H1 (cell line): ENCODE data around the gene WDR33.

Source experiments
- EZH2 ChIP-seq: fragments of 200-600 bp; sonication (generic); IDR thresholded peaks from 2 replicates; pipeline ENCODE4 v1.7.1; 2012; ENCODE audit warnings: low read depth, mild to moderate bottlenecking, moderate library complexity, low read length, inconsistent platforms; ENCODE audit not compliant: severe bottlenecking
- GABPA ChIP-seq: IDR thresholded peaks from 2 replicates; pipeline ENCODE4 v1.6.1; 2011; ENCODE audit warnings: mild to moderate bottlenecking, low read length, moderate library complexity, borderline replicate concordance; ENCODE audit not compliant: insufficient read depth
- HDAC6 ChIP-seq: IDR thresholded peaks from one replicate; pipeline ENCODE4 v1.7.1; 2012; ENCODE audit warnings: low read depth, mild to moderate bottlenecking, inconsistent platforms, low read length, moderate library complexity
- JUND ChIP-seq: IDR thresholded peaks from 2 replicates; pipeline ENCODE4 v1.6.1; 2011; ENCODE audit warnings: mild to moderate bottlenecking, improper control_type of control experiment, low read length
- PHF8 ChIP-seq: fragments of 200-600 bp; sonication (generic); conservative IDR thresholded peaks from 2 replicates; pipeline ENCODE4 v1.7.1; 2012; ENCODE audit warnings: low read depth, mild to moderate bottlenecking, inconsistent platforms, low read length, moderate library complexity
- POLR2A ChIP-seq, 2 experiments: IDR thresholded peaks; 1 replicate in 1 of 2; 2 replicates in 1 of 2; pipeline ENCODE4 v1.6.1; 2011; ENCODE audit warnings: low read depth in 2 of 2, low read length in 2 of 2, mild to moderate bottlenecking in 2 of 2; ENCODE audit errors: control extremely low read depth in 1 of 2
- POLR2AphosphoS5 ChIP-seq: IDR thresholded peaks from 2 replicates; pipeline ENCODE4 v1.6.1; 2011; ENCODE audit warnings: low read depth, low read length
- RAD21 ChIP-seq, 2 experiments: IDR thresholded peaks in 1 of 2; conservative IDR thresholded peaks in 1 of 2; 2 replicates each; pipeline ENCODE4 v1.6.1; 2011; ENCODE audit warnings: low read depth in 2 of 2, low read length in 2 of 2, improper control_type of control experiment in 1 of 2, inconsistent platforms in 1 of 2, mild to moderate bottlenecking in 1 of 2, moderate library complexity in 1 of 2
- SRF ChIP-seq: IDR thresholded peaks from 2 replicates; pipeline ENCODE4 v1.6.1; 2011; ENCODE audit warnings: mild to moderate bottlenecking, low read depth, low read length, moderate library complexity
- TAF1 ChIP-seq: IDR thresholded peaks from 2 replicates; pipeline ENCODE4 v1.6.1; 2011; ENCODE audit warnings: mild to moderate bottlenecking, low read depth, low read length
- TF ChIP-seq, protein P1 (sequence below), 3 experiments: IDR thresholded peaks; 1 replicate in 2 of 3; 2 replicates in 1 of 3; pipeline versions ENCODE4 v1.5.1 to v1.6.1; 2011; ENCODE audit warnings: low read length in 3 of 3, mild to moderate bottlenecking in 3 of 3, inconsistent platforms in 2 of 3, low read depth in 1 of 3, moderate library complexity in 1 of 3; ENCODE audit not compliant: insufficient read depth in 1 of 3; ENCODE audit errors: control extremely low read depth in 1 of 3

DNA sequence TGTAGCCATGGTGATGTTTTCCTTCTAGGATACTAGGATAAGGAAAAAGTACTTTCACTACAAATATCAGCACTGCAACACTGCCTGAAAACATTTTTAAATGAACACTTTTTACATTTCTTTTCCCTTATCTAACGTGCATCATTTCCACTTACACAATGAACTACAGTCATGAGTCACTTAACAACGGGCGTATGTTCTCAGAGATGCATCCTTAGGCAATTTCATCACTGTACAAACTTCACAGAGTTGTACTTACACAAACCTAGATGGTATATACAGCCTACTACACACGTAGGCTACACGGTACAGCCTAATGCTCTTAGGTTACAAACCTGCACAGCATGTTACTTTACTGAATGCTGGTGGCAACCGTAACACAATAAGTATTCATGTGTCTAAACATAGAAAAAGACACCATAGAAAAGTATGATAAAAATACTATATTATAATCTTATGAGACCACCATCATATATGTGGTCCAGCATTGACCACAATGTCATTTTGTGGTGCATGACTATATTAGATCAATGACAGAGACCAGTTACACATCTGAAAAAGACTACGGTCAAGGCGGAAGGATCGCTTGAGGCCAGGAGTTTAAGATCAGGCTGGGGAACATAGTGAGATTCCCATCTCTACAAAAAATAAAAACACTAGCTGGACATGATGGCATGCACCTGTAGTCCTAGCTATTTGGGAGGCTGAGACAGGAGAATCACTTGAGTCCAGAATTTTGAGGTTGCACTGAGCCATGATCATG, 39.8 kb downstream of the WDR33 start:
- TF ChIP-seq, protein P1, sequence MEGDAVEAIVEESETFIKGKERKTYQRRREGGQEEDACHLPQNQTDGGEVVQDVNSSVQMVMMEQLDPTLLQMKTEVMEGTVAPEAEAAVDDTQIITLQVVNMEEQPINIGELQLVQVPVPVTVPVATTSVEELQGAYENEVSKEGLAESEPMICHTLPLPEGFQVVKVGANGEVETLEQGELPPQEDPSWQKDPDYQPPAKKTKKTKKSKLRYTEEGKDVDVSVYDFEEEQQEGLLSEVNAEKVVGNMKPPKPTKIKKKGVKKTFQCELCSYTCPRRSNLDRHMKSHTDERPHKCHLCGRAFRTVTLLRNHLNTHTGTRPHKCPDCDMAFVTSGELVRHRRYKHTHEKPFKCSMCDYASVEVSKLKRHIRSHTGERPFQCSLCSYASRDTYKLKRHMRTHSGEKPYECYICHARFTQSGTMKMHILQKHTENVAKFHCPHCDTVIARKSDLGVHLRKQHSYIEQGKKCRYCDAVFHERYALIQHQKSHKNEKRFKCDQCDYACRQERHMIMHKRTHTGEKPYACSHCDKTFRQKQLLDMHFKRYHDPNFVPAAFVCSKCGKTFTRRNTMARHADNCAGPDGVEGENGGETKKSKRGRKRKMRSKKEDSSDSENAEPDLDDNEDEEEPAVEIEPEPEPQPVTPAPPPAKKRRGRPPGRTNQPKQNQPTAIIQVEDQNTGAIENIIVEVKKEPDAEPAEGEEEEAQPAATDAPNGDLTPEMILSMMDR (IDR thresholded peaks at IDR 0.05; ENCODE audit: control extremely low read depth in 1 of 3, insufficient read depth in 1 of 3, low read depth in 1 of 3, low read length in 3 of 3): no peak
- TF ChIP-seq SRF: no peak
- TF ChIP-seq POLR2A (IDR thresholded peaks at IDR 0.05; ENCODE audit: control extremely low read depth in 1 of 2, low read depth in 2 of 2, low read length in 2 of 2): no peak
- no peak for TF ChIP-seq HDAC6
- TF ChIP-seq EZH2: no peak
- TF ChIP-seq POLR2AphosphoS5: no peak
- TF ChIP-seq RAD21 (IDR thresholded peaks at IDR 0.05 in 1 of 2, conservative IDR thresholded peaks at IDR 0.05 in 1 of 2; ENCODE audit: low read depth in 2 of 2, low read length in 2 of 2): no peak
- no peak for TF ChIP-seq TAF1
- TF ChIP-seq JUND: no peak
- no peak for TF ChIP-seq PHF8
- TF ChIP-seq GABPA: no peak
